ENCODE measurements around the gene ZFP90. TPM values are rescaled to one million over a fixed set of nuclear protein-coding genes. Genes with fewer than 3 reads are reported as not detected.

ZFP90 gene
- total RNA-seq, result 22.8 and 52.8 TPM in 2 replicates

DNA sequence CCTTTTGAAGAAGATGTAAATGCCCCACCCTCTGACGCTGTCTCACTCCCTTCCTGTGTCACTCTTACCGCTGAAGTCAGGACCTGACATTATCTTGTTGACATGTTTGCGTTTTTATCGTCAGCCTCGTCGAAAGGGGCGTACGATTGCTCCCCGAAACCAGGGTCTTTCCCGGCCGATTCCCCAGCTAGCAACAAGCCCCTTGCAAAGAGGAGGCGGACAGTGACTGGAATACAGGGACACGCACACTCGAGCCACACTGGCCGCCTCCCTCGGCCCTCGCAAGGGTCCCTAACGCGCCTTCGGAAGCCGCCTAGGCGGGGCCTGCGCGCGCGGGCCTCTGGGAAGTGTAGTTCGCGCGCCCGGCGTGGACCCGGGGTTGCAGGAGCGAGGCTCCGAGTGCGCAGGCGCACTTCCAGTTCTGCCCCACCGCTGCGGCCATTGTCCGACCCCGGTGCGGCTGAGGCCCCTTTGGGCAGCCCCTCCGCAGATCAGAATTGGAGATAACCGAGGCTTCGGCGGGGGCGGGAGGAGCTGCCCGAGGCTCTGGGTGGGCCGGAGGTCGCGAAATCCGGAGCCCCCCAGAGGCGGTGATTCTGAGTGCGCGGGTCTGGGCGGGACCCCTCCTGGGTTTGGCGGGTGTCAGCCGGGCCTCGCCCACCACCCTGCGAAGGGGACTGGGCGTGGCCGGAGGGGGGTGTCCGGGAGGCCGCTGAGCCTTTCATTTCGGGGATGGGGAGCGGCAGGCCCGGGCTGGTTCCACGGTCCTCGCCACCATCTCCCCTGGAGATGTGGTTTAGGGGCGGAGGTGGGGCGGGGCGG lies at the start of gene ZFP90:
Gene ZFP90, plus strand, starts transcription at position 412 of the 822 bp plus-strand sequence. CDS start 502 bp downstream, outside the sequence.

Small RNA genes within 50 kb of the gene (small RNA-seq; reads per million reads assigned to genes)
- not detected for gene RNU4-36P

Other genes with a start within 250 kb of the ZFP90 start
- gene SLC7A6OS, start 228.3 kb upstream of the ZFP90 start, total RNA-seq, result 9.9 and 12.1 TPM in 2 replicates
- 52.2 and 56.5 TPM in 2 replicates for gene PRMT7, start 228.3 kb upstream of the ZFP90 start, total RNA-seq
- under 0.01 TPM in 1 of 2 replicates, not detected in the other for gene SMPD3, start 90.8 kb upstream of the ZFP90 start, total RNA-seq
- gene CDH3, start 106.0 kb downstream of the ZFP90 start, total RNA-seq, result 0.20 TPM in 1 of 2 replicates, not detected in the other
- under 0.01 TPM in 1 of 2 replicates, not detected in the other for gene CDH1, start 198.0 kb downstream of the ZFP90 start, total RNA-seq